K562 (cell line): ENCODE results near the gene TLX3. TPM values are rescaled to one million over a fixed set of nuclear protein-coding genes. Genes with fewer than 3 reads are reported as not detected.

Experiments
- ATAC-seq: fragments of 200-7000 bp; cut with Tn5 transposase; 3 replicates; pipeline ENCODE4 v1.9.1; 2020; ENCODE audit warnings: moderate library complexity
- BruUV-seq: library from RNA; stranded (reverse); fragments of 400-500 nt; replicated peaks from 2 replicates; lab custom pipeline; 2021; lab: Mats Ljungman, UMichigan
- CTCF ChIA-PET: fragments of 300-600 bp; formaldehyde crosslinking; extraction: SDS; loops from one replicate; lab custom pipeline; 2021; ENCODE audit warnings: low intra/inter-chr PET ratio; lab: Yijun Ruan, JAX
- POLR2A ChIA-PET: fragments of 300-600, 350-650 bp; sonication (Branson Sonifier 250); formaldehyde crosslinking; extraction: SDS; loops from one replicate; lab custom pipeline; 2021; ENCODE audit warnings: antibody characterized with exemption, inconsistent platforms; lab: Yijun Ruan, JAX
- DNase-seq, 4 experiments: peaks; one replicate each; pipeline versions ENCODE4 v3.0.0 to v3.0.0-alpha.2; 2011 to 2018; ENCODE audit warnings: low spot score in 3 of 4, mixed read lengths in 3 of 4; ENCODE audit errors: extremely low read depth in 1 of 4
- FAIRE-seq: peaks from 2 replicates; lab custom pipeline; 2011; peaks lifted over from hg19 to GRCh38; lab: Jason Lieb, UNC
- H2AFZ ChIP-seq: 2 replicates; pipeline ENCODE4 v1.6.0; 2011; ENCODE audit warnings: low read depth, low read length, control low read depth, inconsistent platforms
- H3K27ac ChIP-seq: fragments of 200-600 bp; 3 replicates; pipeline ENCODE4 v1.8.0; 2011; ENCODE audit warnings: low read depth, mild to moderate bottlenecking, control low read depth, inconsistent platforms, low read length, moderate library complexity, mixed read lengths; ENCODE audit errors: extremely low read depth
- H3K27me3 ChIP-seq, 2 experiments: fragments of 300-600 bp in 1 of 2; 2 replicates in 1 of 2; 3 replicates in 1 of 2; pipeline versions ENCODE4 v1.6.0 to v1.8.0; 2011; ENCODE audit warnings: inconsistent platforms in 2 of 2, low read length in 2 of 2, mild to moderate bottlenecking in 1 of 2, mixed read lengths in 1 of 2, moderate library complexity in 1 of 2; ENCODE audit not compliant: control insufficient read depth in 2 of 2, insufficient read depth in 2 of 2
- H3K36me3 ChIP-seq: fragments of 300-600 bp; 3 replicates; pipeline ENCODE4 v1.8.0; 2011; ENCODE audit warnings: mild to moderate bottlenecking, low read length, inconsistent platforms; ENCODE audit not compliant: control insufficient read depth, insufficient read depth
- H3K4me1 ChIP-seq, 2 experiments: fragments of 200-600 bp in 1 of 2; replicated peaks in 1 of 2; 2 replicates in 1 of 2; 3 replicates in 1 of 2; pipeline versions ENCODE4 v1.5.1 to v1.8.0; 2011; ENCODE audit warnings: inconsistent platforms in 2 of 2, low read length in 2 of 2, mild to moderate bottlenecking in 1 of 2, mixed read lengths in 1 of 2, moderate library complexity in 1 of 2; ENCODE audit not compliant: control insufficient read depth in 2 of 2, insufficient read depth in 2 of 2
- H3K4me2 ChIP-seq: 2 replicates; pipeline ENCODE4 v1.6.1; 2011; ENCODE audit warnings: low read length, control low read depth, inconsistent platforms, mixed read lengths; ENCODE audit not compliant: insufficient read depth
- H3K4me3 ChIP-seq: fragments of 200-600 bp; sonication (generic), shearing (Covaris generic); 2 replicates; pipeline ENCODE4 v1.5.1; 2016; ENCODE audit warnings: control low read depth, inconsistent platforms
- H3K79me2 ChIP-seq: fragments of 200-600 bp; 3 replicates; pipeline ENCODE4 v1.8.0; 2011; ENCODE audit warnings: low read length, inconsistent platforms; ENCODE audit not compliant: control insufficient read depth, insufficient read depth
- H3K9ac ChIP-seq, 2 experiments: 2 replicates each; pipeline versions ENCODE4 v1.6.0 to v1.6.1; 2011; ENCODE audit warnings: low read depth in 2 of 2, low read length in 2 of 2, control low read depth in 1 of 2, inconsistent platforms in 1 of 2, mild to moderate bottlenecking in 1 of 2, mixed read lengths in 1 of 2; ENCODE audit not compliant: insufficient read depth in 1 of 2
- H3K9me1 ChIP-seq: one replicate; pipeline ENCODE4 v1.6.0; 2011; ENCODE audit warnings: inconsistent platforms, mild to moderate bottlenecking, low read length, moderate library complexity; ENCODE audit not compliant: control insufficient read depth, insufficient read depth
- H3K9me3 ChIP-seq: replicated peaks from 2 replicates; pipeline ENCODE4 v1.5.1; 2011; ENCODE audit warnings: low read depth, low read length, inconsistent platforms; ENCODE audit not compliant: control insufficient read depth, insufficient read depth
- H4K20me1 ChIP-seq: replicated peaks from 2 replicates; pipeline ENCODE4 v1.6.1; 2011; ENCODE audit warnings: low read length, inconsistent platforms, mixed read lengths; ENCODE audit not compliant: control insufficient read depth, insufficient read depth
- CEBPB ChIP-seq: fragments of 450-650 bp; IDR thresholded peaks from 2 replicates; pipeline ENCODE4 v1.6.1; 2016; ENCODE audit warnings: missing genetic modification characterization, missing compliant biosample characterization
- KDM5B ChIP-seq: fragments of 200-600 bp; sonication (generic); IDR thresholded peaks from 2 replicates; pipeline ENCODE4 v1.6.1; 2012; ENCODE audit warnings: low read depth, mild to moderate bottlenecking, moderate library complexity, low read length, control low read depth, inconsistent platforms; ENCODE audit not compliant: insufficient replicate concordance
- NCOA1 ChIP-seq: fragments of 450-650 bp; IDR thresholded peaks from 2 replicates; pipeline ENCODE4 v1.6.1; 2016; ENCODE audit warnings: low read depth
- YY1 ChIP-seq, 3 experiments: IDR thresholded peaks; 2 replicates each; pipeline ENCODE4 v1.6.1; 2011; ENCODE audit warnings: low read length in 2 of 3, mild to moderate bottlenecking in 2 of 3, moderate library complexity in 2 of 3, borderline replicate concordance in 1 of 3, control low read depth in 1 of 3, low read depth in 1 of 3; ENCODE audit not compliant: insufficient read depth in 3 of 3, insufficient replicate concordance in 2 of 3, control insufficient read depth in 1 of 3, insufficient read length in 1 of 3; ENCODE audit errors: extremely low read depth in 1 of 3
- ZFX ChIP-seq: sonication (generic); formaldehyde crosslinking; IDR thresholded peaks from 2 replicates; pipeline ENCODE4 v1.8.0; 2022; ENCODE audit warnings: mild to moderate bottlenecking, missing genetic modification reagents, moderate library complexity
- ZKSCAN1 ChIP-seq: fragments of 150-350 bp; IDR thresholded peaks from 2 replicates; pipeline ENCODE4 v1.6.1; 2016; ENCODE audit warnings: low read depth, low read length
- ZNF778 ChIP-seq: fragments of 450-650 bp; formaldehyde crosslinking; IDR thresholded peaks from 2 replicates; pipeline ENCODE4 v1.4.0; 2020; ENCODE audit warnings: mild to moderate bottlenecking, moderate library complexity
- whole genome bisulfite sequencing: fragments of 100-300 bp; shearing (Covaris generic); methylation state at CpG from one replicate; pipeline ENCODE4 v1.1.6; 2016; ENCODE audit warnings: low coverage, mixed read lengths; ENCODE audit not compliant: insufficient coverage; ENCODE audit errors: missing lambda C conversion rate; 5-methylcytosine and 5-hydroxymethylcytosine counted together
- in situ Hi-C: fragments of 300-500 bp; cut with MboI; formaldehyde crosslinking; loops from 4 replicates; pipeline ENCODE4 v1.15.0; 2018; ENCODE audit warnings: inconsistent platforms, mixed read lengths
- intact Hi-C: fragments of 100-400 bp; cut with micrococcal nuclease; formaldehyde crosslinking; loops from 2 replicates; pipeline ENCODE4 v1.14.2; 2022
- polyA plus RNA-seq, 8 experiments: library from polyadenylated mRNA; depleted of rRNA in 4 of 8; stranded (reverse) in 5 of 8; unstranded in 3 of 8; fragments of >200 nt; fragmentation: Nextera tagmentation in 2 of 8; fragmentation: Illumina TruSeq in 1 of 8; extraction: Ambion mirVana in 2 of 8; extraction: Trizol in 1 of 8; gene quantifications; 2 replicates each; pipeline versions ENCODE4 v1.2.1 to v1.2.3, GENCODE V29; 2011 to 2014; ENCODE audit warnings: inconsistent platforms in 1 of 8, missing spikeins in 1 of 8
- total RNA-seq, 7 experiments: library from RNA; depleted of rRNA in 6 of 7; stranded (reverse); fragments of >200 nt in 6 of 7; fragmentation: Illumina TruSeq in 2 of 7; extraction: Trizol in 2 of 7; gene quantifications; 2 replicates each; pipeline versions ENCODE4 v1.2.1 to v1.2.3, GENCODE V29; 2011 to 2021; ENCODE audit warnings: low replicate concordance in 1 of 7

TLX3 gene
- total and polyA plus RNA-seq, 9 of the 15 experiments (the other 6 are each of a cell fraction or from before 2014, with no cell fraction given): not detected

DNA sequence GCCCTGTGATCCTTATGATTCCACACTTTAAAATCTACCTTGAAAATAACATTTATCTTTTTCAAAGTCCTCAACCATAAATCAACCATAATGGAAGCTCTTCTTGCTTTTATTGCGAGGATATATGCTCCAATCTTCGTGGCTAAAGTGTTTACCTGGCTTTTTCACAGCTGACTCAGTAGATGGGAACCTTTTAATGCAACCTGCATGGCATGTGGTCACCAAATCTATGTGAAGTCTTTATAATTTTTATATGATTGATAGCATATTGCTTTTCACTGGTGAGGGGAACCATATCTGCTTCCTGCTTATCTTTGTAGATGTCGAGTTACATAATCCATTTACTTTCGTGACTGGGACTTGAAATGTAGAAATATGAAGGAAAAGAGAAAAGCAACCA lies 47.1 kb upstream of the TLX3 start:
- H3K4me1 ChIP-seq: no peaks in the 10 kb centered on the region
- no peaks in the 10 kb centered on the region for H4K20me1 ChIP-seq
- in situ Hi-C loops (no loop called here), intact Hi-C loops (no loop called here)
- FAIRE-seq: no peak
- H3K9ac ChIP-seq: no peak overlapping the region
- no peak for ATAC-seq
- CTCF ChIA-PET: no interaction called here
- no peaks in the 10 kb centered on the region for H3K36me3 ChIP-seq
- POLR2A ChIA-PET: interaction anchor here (0.9 to 1.1 kb wide), 2 partner anchors 11 to 43 kb away, joined by 4 read pairs; no protein-coding TSS in a partner anchor
- BruUV-seq: no TSS peak
- no peaks in the 10 kb centered on the region for H3K27me3 ChIP-seq
- H3K79me2 ChIP-seq: no peaks in the 10 kb centered on the region
- H3K4me2 ChIP-seq: no peak overlapping the region
- H2AFZ ChIP-seq: no peak overlapping the region
- DNase-seq: no peak
- 1% methylated on average over 4 of the region's 4 CpGs for WGBS
- H3K9me1 ChIP-seq: no peaks in the 10 kb centered on the region
- no peak for TF ChIP-seq ZNF778
- no peak for TF ChIP-seq YY1 (IDR thresholded peaks at IDR 0.05; ENCODE audit: borderline replicate concordance in 1 of 3, control insufficient read depth in 1 of 3, extremely low read depth in 1 of 3, insufficient read depth in 3 of 3, insufficient read length in 1 of 3, insufficient replicate concordance in 2 of 3, low read depth in 1 of 3, low read length in 2 of 3)
- TF ChIP-seq, all 486 proteins: peak for 0
- no peak overlapping the region for H3K4me3 ChIP-seq
- no peaks in the 10 kb centered on the region for H3K9me3 ChIP-seq
- H3K27ac ChIP-seq: no peak overlapping the region

GRCh38 chr5:171263181-171263580 lies 45.9 kb upstream of the TLX3 start:
- Histone ChIP-seq H3K4me2 (no peak overlapping the region), H3K4me3 (no peak overlapping the region), H2AFZ (no peak overlapping the region), H3K9me1 (no peaks in the 10 kb centered on the region), H3K4me1 (no peaks in the 10 kb centered on the region), H3K27ac (no peak overlapping the region), H3K9me3 (no peaks in the 10 kb centered on the region), H3K36me3 (no peaks in the 10 kb centered on the region), H3K27me3 (no peaks in the 10 kb centered on the region), H4K20me1 (no peaks in the 10 kb centered on the region), H3K9ac (no peak overlapping the region), H3K79me2 (no peaks in the 10 kb centered on the region)
- intact Hi-C loops: no loop called here
- in situ Hi-C loops: no loop called here
- ChIA-PET CTCF (no interaction called here), POLR2A (no interaction called here)
- DNase-seq (no peak), FAIRE-seq (no peak), ATAC-seq (no peak)
- no TSS peak for BruUV-seq
- TF ChIP-seq CEBPB (no peak), ZFX (CRISPR knock-in tag) (no peak), KDM5B (no peak), NCOA1 (no peak), ZKSCAN1 (no peak)
